HEK293T (cell line): ENCODE data around the gene IL23A.

ENCODE experiments used
- CTCF ChIA-PET: fragments of 350-600 bp; formaldehyde crosslinking; extraction: SDS; loops from one replicate; lab custom pipeline; 2021; ENCODE audit warnings: antibody characterized with exemption, inconsistent platforms; lab: Yijun Ruan, JAX
- POLR2A ChIA-PET: fragments of 350-600 bp; formaldehyde crosslinking; extraction: SDS; loops from one replicate; lab custom pipeline; 2020; ENCODE audit warnings: antibody characterized with exemption, inconsistent platforms; lab: Yijun Ruan, JAX
- DNase-seq: peaks from one replicate; pipeline ENCODE4 v3.0.0; 2012; ENCODE audit warnings: mixed read lengths; ENCODE audit errors: extremely low spot score
- ARNT ChIP-seq: fragments of 450-650 bp; IDR thresholded peaks from 2 replicates; pipeline ENCODE4 v1.6.1; 2017; ENCODE audit warnings: mild to moderate bottlenecking
- BHLHE40 ChIP-seq: fragments of 450-650 bp; IDR thresholded peaks from 2 replicates; pipeline ENCODE4 v1.6.1; 2016; ENCODE audit warnings: mild to moderate bottlenecking, moderate library complexity, borderline replicate concordance
- CTBP1 ChIP-seq: fragments of 450-650 bp; IDR thresholded peaks from 2 replicates; pipeline ENCODE4 v1.6.1; 2016; ENCODE audit warnings: borderline replicate concordance
- ELF4 ChIP-seq: fragments of 450-650 bp; IDR thresholded peaks from 2 replicates; pipeline ENCODE4 v1.6.1; 2017; ENCODE audit warnings: antibody characterized with exemption
- FOXA1 ChIP-seq: fragments of 450-650 bp; IDR thresholded peaks from 2 replicates; pipeline ENCODE4 v1.6.1; 2016; ENCODE audit warnings: mild to moderate bottlenecking
- FOXK2 ChIP-seq: fragments of 450-650 bp; IDR thresholded peaks from 2 replicates; pipeline ENCODE4 v1.6.1; 2016; ENCODE audit warnings: mild to moderate bottlenecking
- FOXM1 ChIP-seq: fragments of 450-650 bp; IDR thresholded peaks from 2 replicates; pipeline ENCODE4 v1.6.1; 2017; ENCODE audit warnings: mild to moderate bottlenecking, borderline replicate concordance
- HDGF ChIP-seq: fragments of 450-650 bp; IDR thresholded peaks from 2 replicates; pipeline ENCODE4 v1.6.1; 2017; ENCODE audit warnings: antibody characterized with exemption, borderline replicate concordance
- L3MBTL2 ChIP-seq: fragments of 450-650 bp; conservative IDR thresholded peaks from 2 replicates; pipeline ENCODE4 v1.6.1; 2016; ENCODE audit warnings: mild to moderate bottlenecking
- LEF1 ChIP-seq: fragments of 450-650 bp; IDR thresholded peaks from 2 replicates; pipeline ENCODE4 v1.6.1; 2017; ENCODE audit warnings: mild to moderate bottlenecking, borderline replicate concordance
- NFRKB ChIP-seq: fragments of 450-650 bp; IDR thresholded peaks from 2 replicates; pipeline ENCODE4 v1.6.1; 2016; ENCODE audit warnings: mild to moderate bottlenecking, moderate library complexity
- SP1 ChIP-seq: fragments of 450-650 bp; IDR thresholded peaks from 2 replicates; pipeline ENCODE4 v1.6.1; 2017
- SUZ12 ChIP-seq: fragments of 450-650 bp; IDR thresholded peaks from 2 replicates; pipeline ENCODE4 v1.6.1; 2016; ENCODE audit warnings: mild to moderate bottlenecking
- TARDBP ChIP-seq: fragments of 450-650 bp; IDR thresholded peaks from 2 replicates; pipeline ENCODE4 v1.6.1; 2016
- ZNF384 ChIP-seq: fragments of 450-650 bp; IDR thresholded peaks from 2 replicates; pipeline ENCODE4 v1.6.1; 2016
- TF ChIP-seq, protein P1 (sequence below): fragments of 450-650 bp; IDR thresholded peaks from 2 replicates; pipeline ENCODE4 v1.6.1; 2016

The IL23A gene

DNA sequence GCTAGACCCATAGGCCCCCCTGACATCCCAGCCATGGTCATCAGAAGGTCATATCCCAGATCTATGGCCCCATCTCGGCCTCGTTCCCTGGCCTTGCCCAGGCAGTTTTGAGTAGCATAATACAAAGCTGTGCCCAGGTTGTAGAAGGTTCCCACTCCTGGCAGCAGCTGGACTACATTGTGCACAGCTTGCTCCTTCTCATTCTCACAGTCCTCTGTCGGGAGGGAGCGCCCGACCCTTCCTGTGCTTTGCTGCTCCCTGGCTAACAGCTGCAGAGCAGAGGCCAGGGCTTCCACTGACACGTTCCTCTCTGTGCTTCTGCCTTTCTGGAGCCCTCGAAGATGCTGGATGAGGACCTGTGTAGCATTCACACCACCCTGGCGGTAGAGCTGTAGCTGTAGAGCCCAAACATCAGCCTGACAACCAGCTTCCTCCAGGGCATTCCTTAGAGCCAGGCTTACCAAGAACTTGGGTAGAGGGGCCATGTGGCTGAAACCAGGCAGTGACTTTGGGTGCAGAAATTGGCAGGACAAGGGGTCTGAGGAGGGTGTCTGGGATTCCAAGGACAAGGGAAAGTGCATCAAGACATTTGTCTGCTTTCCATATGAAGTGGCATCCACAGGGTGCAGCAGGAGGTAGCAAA, 22.9 kb downstream of the IL23A start:
- CTCF ChIA-PET, result interaction anchor here (0.6 kb wide), 2 partner anchors 16 to 705 kb away, joined by 3 to 5 read pairs; no protein-coding TSS in a partner anchor
- TF ChIP-seq FOXK2 (no peak), L3MBTL2 (no peak), TARDBP (no peak), CTBP1 (no peak), ELF4 (no peak), NFRKB (no peak), SP1 (no peak), LEF1 (no peak), HDGF (no peak), BHLHE40 (no peak), SUZ12 (no peak), FOXA1 (no peak), ZNF384 (no peak)
- TF ChIP-seq, protein P1, sequence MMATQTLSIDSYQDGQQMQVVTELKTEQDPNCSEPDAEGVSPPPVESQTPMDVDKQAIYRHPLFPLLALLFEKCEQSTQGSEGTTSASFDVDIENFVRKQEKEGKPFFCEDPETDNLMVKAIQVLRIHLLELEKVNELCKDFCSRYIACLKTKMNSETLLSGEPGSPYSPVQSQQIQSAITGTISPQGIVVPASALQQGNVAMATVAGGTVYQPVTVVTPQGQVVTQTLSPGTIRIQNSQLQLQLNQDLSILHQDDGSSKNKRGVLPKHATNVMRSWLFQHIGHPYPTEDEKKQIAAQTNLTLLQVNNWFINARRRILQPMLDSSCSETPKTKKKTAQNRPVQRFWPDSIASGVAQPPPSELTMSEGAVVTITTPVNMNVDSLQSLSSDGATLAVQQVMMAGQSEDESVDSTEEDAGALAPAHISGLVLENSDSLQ, result no peak

DNA sequence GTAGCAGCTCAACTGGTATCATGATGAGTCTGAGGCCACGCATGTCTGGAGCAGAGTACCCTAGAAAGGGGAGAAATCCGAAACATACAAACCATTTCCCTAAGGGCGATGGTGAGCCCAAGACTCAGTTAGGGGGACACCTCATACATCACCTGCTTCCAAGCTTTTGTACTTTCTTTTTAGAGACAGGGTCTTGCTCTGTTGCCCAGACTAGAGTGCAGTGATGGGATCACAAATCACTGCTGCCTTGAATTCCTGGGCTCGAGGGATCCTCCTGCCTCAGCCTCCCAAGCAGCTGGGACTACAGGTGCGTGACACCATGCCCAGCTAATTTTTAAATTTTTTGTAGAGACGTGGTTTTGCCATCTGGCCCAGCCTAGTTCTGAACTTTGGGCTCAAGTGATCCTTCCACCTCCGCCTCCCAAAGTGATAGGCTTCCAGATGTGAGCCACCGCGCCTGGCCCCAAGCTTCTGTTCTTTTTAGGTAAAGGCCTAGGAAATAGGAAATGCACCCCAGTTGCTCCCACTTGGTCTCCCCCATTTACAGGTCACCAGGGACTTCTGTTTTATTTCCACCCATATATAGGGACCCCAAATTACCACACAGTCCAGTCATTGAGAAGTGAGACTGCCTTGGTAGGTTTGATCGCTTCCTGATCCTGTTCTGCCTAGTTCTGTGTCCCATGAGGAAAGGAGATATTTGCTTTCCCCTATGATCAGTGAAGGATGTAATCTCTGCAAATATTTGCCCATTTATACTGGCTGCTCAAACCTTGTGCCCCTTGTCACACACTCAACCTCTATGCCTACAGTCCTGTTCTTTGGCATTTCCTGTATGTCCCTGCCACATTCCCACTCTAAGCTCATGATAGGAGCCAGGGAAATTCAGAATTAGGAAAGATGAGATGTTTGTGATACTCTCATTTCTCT, 23.7 kb downstream of the IL23A start, which contains the start of gene APOF:
APOF (minus strand) TSS at position 728 of the 930 bp plus-strand sequence; CDS start at position 616, 112 bp downstream.
- DNase-seq, result no peak
- CTCF ChIA-PET, result interaction anchor here (0.6 kb wide), 1 partner anchor 17 kb away, joined by 5 read pairs; no protein-coding TSS in a partner anchor
- TF ChIP-seq, protein P1, result no peak
- TF ChIP-seq LEF1 (no peak), BHLHE40 (no peak), FOXA1 (no peak), ELF4 (no peak), ARNT (no peak), SUZ12 (no peak), CTBP1 (no peak), ZNF384 (no peak), NFRKB (no peak), FOXK2 (no peak), TARDBP (no peak), L3MBTL2 (no peak), SP1 (no peak), FOXM1 (no peak)
- POLR2A ChIA-PET, result interaction anchor here (1.1 to 5.1 kb wide), 3 partner anchors 14 to 87 kb away, joined by 4 to 46 read pairs (median 13); partner anchors contain the start of genes PAN2 and TIMELESS

More for the DNA sequence above, 22.9 kb downstream of the IL23A start:
- DNase-seq, result no peak
- POLR2A ChIA-PET, result interaction anchor here (1.1 to 5.1 kb wide), 5 partner anchors 8 to 88 kb away, joined by 4 to 46 read pairs (median 12); partner anchors contain the start of genes IL23A, PAN2 and TIMELESS

DNA sequence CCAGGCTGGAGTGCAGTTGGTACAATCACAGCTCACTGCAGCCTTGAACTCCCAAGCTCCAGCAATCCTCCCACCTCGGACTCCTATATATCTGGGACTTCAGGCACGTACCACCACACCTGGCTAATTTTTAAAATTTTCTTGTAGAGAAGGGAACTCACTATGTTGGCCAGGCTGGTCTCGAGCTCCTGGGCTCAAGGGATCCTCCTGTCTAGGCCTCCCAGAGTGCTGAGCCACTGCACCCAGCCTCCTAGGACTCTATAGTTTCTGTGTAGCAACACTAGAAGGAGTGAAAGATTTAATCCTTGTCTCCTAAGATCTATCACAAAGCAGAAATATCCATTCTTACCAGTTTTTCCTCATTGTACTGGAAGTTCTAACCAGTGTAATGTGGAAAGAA, 28.3 kb downstream of the IL23A start:
- CTCF ChIA-PET, result interaction anchor here (0.8 kb wide), 1 partner anchor 11 kb away, joined by 3 read pairs; no protein-coding TSS in a partner anchor
- no peak for TF ChIP-seq LEF1
- DNase-seq, result no peak
- POLR2A ChIA-PET, result no interaction called here

DNA sequence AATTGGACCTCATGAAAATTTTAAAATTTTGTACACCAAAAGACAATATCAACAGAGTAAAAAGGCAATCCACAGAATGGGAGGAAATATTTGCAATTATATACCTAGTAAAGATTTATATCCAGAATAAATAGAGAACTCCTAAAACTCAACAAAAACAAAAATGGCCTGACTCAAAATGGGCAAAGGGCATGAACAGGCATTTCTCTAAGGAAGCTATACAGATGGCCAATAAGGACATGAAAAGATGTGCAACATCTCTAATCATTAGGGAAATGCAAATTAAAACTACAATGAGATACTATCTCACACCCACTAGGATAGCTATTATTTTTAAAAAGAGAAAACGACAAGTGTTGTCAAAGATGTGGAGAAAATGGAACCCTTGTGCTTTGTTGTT, 34.8 kb downstream of the IL23A start:
- ChIA-PET POLR2A (no interaction called here), CTCF (no interaction called here)

More for the DNA sequence above, 34.8 kb downstream of the IL23A start:
- no peak for DNase-seq
- TF ChIP-seq, protein P1, result no peak
- TF ChIP-seq L3MBTL2, result no peak
- no peak for TF ChIP-seq LEF1
- TF ChIP-seq FOXM1, result no peak
- TF ChIP-seq FOXA1, result no peak
- TF ChIP-seq HDGF, result no peak
- no peak for TF ChIP-seq BHLHE40
- TF ChIP-seq SP1, result no peak
- TF ChIP-seq FOXK2, result no peak
- no peak for TF ChIP-seq ELF4
- no peak for TF ChIP-seq CTBP1
- no peak for TF ChIP-seq ZNF384
- TF ChIP-seq ARNT, result no peak
- TF ChIP-seq SUZ12, result no peak
